ENCODE measurements around the gene UNC5C. TPM values are rescaled to one million over a fixed set of nuclear protein-coding genes. Genes with fewer than 3 reads are reported as not detected.

The UNC5C gene
- 35.6 TPM for polyA plus RNA-seq (2012; ENCODE audit: insufficient read depth, insufficient read length, low read depth)

GRCh38 chr4:95548738-95549245, at the start of gene UNC5C:
Gene UNC5C, minus strand, starts transcription at chr4:95548973.
- peaks cover 5% of the 10 kb centered on the region for H3K4me1 ChIP-seq
- no peaks in the 10 kb centered on the region for H3K27me3 ChIP-seq
- peak; percentile 96 for DNase-seq
- H3K9me3 ChIP-seq = no peaks in the 10 kb centered on the region
- H3K4me3 ChIP-seq (ENCODE audit: low read depth, low read length) = peak within 1 kb of the TSS; percentile 95
- H3K36me3 ChIP-seq = peaks cover 23% of the 10 kb centered on the region
- TF ChIP-seq, protein P1, sequence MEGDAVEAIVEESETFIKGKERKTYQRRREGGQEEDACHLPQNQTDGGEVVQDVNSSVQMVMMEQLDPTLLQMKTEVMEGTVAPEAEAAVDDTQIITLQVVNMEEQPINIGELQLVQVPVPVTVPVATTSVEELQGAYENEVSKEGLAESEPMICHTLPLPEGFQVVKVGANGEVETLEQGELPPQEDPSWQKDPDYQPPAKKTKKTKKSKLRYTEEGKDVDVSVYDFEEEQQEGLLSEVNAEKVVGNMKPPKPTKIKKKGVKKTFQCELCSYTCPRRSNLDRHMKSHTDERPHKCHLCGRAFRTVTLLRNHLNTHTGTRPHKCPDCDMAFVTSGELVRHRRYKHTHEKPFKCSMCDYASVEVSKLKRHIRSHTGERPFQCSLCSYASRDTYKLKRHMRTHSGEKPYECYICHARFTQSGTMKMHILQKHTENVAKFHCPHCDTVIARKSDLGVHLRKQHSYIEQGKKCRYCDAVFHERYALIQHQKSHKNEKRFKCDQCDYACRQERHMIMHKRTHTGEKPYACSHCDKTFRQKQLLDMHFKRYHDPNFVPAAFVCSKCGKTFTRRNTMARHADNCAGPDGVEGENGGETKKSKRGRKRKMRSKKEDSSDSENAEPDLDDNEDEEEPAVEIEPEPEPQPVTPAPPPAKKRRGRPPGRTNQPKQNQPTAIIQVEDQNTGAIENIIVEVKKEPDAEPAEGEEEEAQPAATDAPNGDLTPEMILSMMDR (IDR thresholded peaks at IDR 0.05; ENCODE audit: low read depth, low read length) = peak; percentile 8; the same call in 1 of the 2 replicates

DNA sequence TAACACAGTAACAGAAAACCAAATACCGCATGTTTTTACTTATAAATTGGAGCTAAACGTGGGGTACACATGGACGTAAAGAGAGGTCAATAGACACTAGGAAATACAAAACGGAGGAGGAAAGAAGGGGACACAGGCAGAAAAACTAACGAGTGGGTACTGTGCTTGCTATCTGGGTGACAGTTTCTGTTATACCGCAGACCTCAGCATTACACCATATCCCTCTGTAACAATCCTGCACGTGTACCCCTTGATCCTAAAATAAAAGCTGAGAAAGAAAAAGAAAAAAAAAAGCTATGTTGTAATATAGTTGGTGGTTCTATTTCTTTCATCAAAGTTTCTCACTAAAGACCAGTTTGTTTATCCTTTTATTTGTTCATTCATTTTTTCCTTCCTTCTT, 47.9 kb upstream of the UNC5C start:
- no peak for DNase-seq
- H3K4me3 ChIP-seq (ENCODE audit: low read depth, low read length) = no peak overlapping the region
- H3K36me3 ChIP-seq = no peaks in the 10 kb centered on the region
- no peaks in the 10 kb centered on the region for H3K9me3 ChIP-seq
- H3K27me3 ChIP-seq = no peaks in the 10 kb centered on the region
- H3K4me1 ChIP-seq = no peaks in the 10 kb centered on the region
- TF ChIP-seq, protein P1 (IDR thresholded peaks at IDR 0.05; ENCODE audit: low read depth, low read length) = no peak

DNA sequence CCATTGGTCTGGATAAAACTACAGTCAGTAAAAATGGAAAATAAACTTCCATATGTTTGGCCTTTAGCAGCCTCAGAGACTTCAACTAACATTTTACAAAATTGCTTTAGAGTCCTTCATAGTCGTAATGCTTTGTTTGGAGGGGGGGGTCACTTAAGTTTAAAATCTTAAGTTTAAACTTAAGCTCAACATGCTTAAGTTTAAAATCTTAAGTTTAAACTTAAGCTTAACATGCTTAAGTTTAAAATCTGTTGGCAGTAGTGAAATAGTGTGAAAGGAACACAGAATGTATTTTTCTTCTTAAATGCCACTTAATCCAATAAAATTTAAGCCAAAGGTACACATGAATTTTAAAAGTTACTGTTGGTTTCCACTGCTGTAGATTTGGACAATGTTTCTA, 45.9 kb upstream of the UNC5C start:
- H3K4me1 ChIP-seq = no peaks in the 10 kb centered on the region; the same call in 1 of the 2 replicates
- no peak for DNase-seq
- no peaks in the 10 kb centered on the region for H3K27me3 ChIP-seq
- no peaks in the 10 kb centered on the region for H3K36me3 ChIP-seq
- no peak overlapping the region for H3K4me3 ChIP-seq (ENCODE audit: low read depth, low read length)
- H3K9me3 ChIP-seq = no peaks in the 10 kb centered on the region
- TF ChIP-seq, protein P1 (IDR thresholded peaks at IDR 0.05; ENCODE audit: low read depth, low read length) = no peak

GRCh38 chr4:95594013-95594412, 45.2 kb upstream of the UNC5C start:
- no peak for DNase-seq
- TF ChIP-seq, protein P1 (IDR thresholded peaks at IDR 0.05; ENCODE audit: low read depth, low read length) = no peak
- no peaks in the 10 kb centered on the region for H3K27me3 ChIP-seq
- H3K4me3 ChIP-seq (ENCODE audit: low read depth, low read length) = no peak overlapping the region
- H3K4me1 ChIP-seq = peaks cover 4% of the 10 kb centered on the region
- H3K36me3 ChIP-seq = no peaks in the 10 kb centered on the region
- no peaks in the 10 kb centered on the region for H3K9me3 ChIP-seq

DNA sequence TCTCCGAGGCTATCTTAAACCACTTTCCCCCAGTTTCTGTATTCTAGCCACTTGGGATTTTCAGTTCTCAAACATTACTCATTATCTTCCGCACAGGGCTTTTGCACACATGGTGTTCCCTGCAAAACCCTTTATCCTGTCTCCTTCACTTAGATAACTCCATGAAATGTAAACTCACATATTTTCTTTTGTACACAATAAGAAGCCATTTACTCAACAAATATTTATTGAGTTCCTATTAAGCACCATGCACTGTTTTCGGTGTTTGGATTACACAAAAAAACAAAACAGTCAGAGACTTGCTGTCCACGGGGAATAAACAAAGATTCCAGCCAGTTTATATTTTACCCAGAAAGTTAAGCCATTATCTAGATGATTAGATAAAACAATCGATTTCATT, 42.5 kb upstream of the UNC5C start:
- no peaks in the 10 kb centered on the region for H3K27me3 ChIP-seq
- no peaks in the 10 kb centered on the region for H3K9me3 ChIP-seq
- no peak overlapping the region for H3K4me3 ChIP-seq (ENCODE audit: low read depth, low read length)
- no peaks in the 10 kb centered on the region for H3K36me3 ChIP-seq
- TF ChIP-seq, protein P1 (IDR thresholded peaks at IDR 0.05; ENCODE audit: low read depth, low read length) = no peak
- H3K4me1 ChIP-seq = peaks cover 4% of the 10 kb centered on the region
- no peak for DNase-seq

- H3K36me3 ChIP-seq = no peaks in the 10 kb centered on the region
- TF ChIP-seq, protein P1 (IDR thresholded peaks at IDR 0.05; ENCODE audit: low read depth, low read length) = no peak
- no peaks in the 10 kb centered on the region for H3K27me3 ChIP-seq
- no peak for DNase-seq
- H3K4me1 ChIP-seq = peaks cover 4% of the 10 kb centered on the region
- no peak overlapping the region for H3K4me3 ChIP-seq (ENCODE audit: low read depth, low read length)
- H3K9me3 ChIP-seq = no peaks in the 10 kb centered on the region
These were observed 41.8 kb upstream of the UNC5C start for GRCh38 chr4:95590615-95591014.

All from BE2C (cell line).